HepG2 (cell line): ENCODE results near the gene SPTSSA. TPM values are rescaled to one million over a fixed set of nuclear protein-coding genes. Genes with fewer than 3 reads are reported as not detected.

Experiments
- EHMT2 ChIP-seq: fragments of 200-600 bp; sonication (generic); IDR thresholded peaks from 2 replicates; pipeline ENCODE4 v1.7.0; 2017; ENCODE audit warnings: antibody characterized with exemption, low read depth, low read length, borderline replicate concordance
- FOXA1 ChIP-seq, 2 experiments: fragments of 450-650 bp in 1 of 2; sonication (generic) in 1 of 2; formaldehyde crosslinking in 1 of 2; IDR thresholded peaks; 2 replicates each; pipeline versions ENCODE4 v1.4.0 to v1.6.1; 2016 to 2020; ENCODE audit warnings: missing genetic modification reagents in 1 of 2
- GABPB1 ChIP-seq: IDR thresholded peaks from 2 replicates; pipeline ENCODE4 v1.6.1; 2016; ENCODE audit warnings: mild to moderate bottlenecking, missing genetic modification reagents, moderate library complexity, missing compliant biosample characterization
- GATA4 ChIP-seq: sonication (generic); IDR thresholded peaks from 2 replicates; pipeline ENCODE4 v1.6.1; 2016; ENCODE audit warnings: antibody characterized with exemption, low read depth, borderline replicate concordance
- HNF4A ChIP-seq: sonication (generic); formaldehyde crosslinking; IDR thresholded peaks from 2 replicates; pipeline ENCODE4 v1.4.0; 2020; ENCODE audit warnings: missing genetic modification reagents
- HOXA9 ChIP-seq: sonication (generic); formaldehyde crosslinking; IDR thresholded peaks from 2 replicates; pipeline ENCODE4 v1.8.1; 2022; ENCODE audit warnings: missing genetic modification reagents, mild to moderate bottlenecking, moderate library complexity, borderline replicate concordance
- MTA3 ChIP-seq: sonication (generic); formaldehyde crosslinking; IDR thresholded peaks from 2 replicates; pipeline ENCODE4 v1.4.0; 2020; ENCODE audit warnings: missing genetic modification reagents
- MTF2 ChIP-seq: sonication (generic); formaldehyde crosslinking; IDR thresholded peaks from 2 replicates; pipeline ENCODE4 v1.5.0; 2020; ENCODE audit warnings: missing genetic modification reagents, borderline replicate concordance
- NR2F1 ChIP-seq, 2 experiments: fragments of 450-650 bp in 1 of 2; formaldehyde crosslinking in 1 of 2; IDR thresholded peaks; 2 replicates each; pipeline versions ENCODE4 v1.5.0 to v1.6.1; 2016 to 2020; ENCODE audit warnings: mild to moderate bottlenecking in 1 of 2, missing compliant biosample characterization in 1 of 2, missing genetic modification reagents in 1 of 2, moderate library complexity in 1 of 2
- REL ChIP-seq: sonication (generic); formaldehyde crosslinking; conservative IDR thresholded peaks from 2 replicates; pipeline ENCODE4 v1.8.0; 2022; ENCODE audit warnings: mild to moderate bottlenecking, missing genetic modification reagents, moderate library complexity
- ZIK1 ChIP-seq: sonication (generic); formaldehyde crosslinking; IDR thresholded peaks from 2 replicates; pipeline ENCODE4 v1.5.0; 2020; ENCODE audit warnings: mild to moderate bottlenecking, low read depth, missing genetic modification reagents, borderline replicate concordance
- ZKSCAN8 ChIP-seq: IDR thresholded peaks from 2 replicates; pipeline ENCODE4 v1.6.1; 2016; ENCODE audit warnings: borderline replicate concordance, missing genetic modification reagents, missing compliant biosample characterization
- ZNF180 ChIP-seq: sonication (generic); formaldehyde crosslinking; IDR thresholded peaks from 2 replicates; pipeline ENCODE4 v1.4.0; 2020; ENCODE audit warnings: low read depth, missing genetic modification reagents, borderline replicate concordance
- ZNF264 ChIP-seq: sonication (generic); formaldehyde crosslinking; IDR thresholded peaks from 2 replicates; pipeline ENCODE4 v1.4.0; 2020; ENCODE audit warnings: missing genetic modification reagents
- ZNF335 ChIP-seq: sonication (generic); formaldehyde crosslinking; IDR thresholded peaks from 2 replicates; pipeline ENCODE4 v1.4.0; 2020; ENCODE audit warnings: missing genetic modification reagents
- ZNF724P ChIP-seq: sonication (generic); formaldehyde crosslinking; IDR thresholded peaks from 2 replicates; pipeline ENCODE4 v1.8.0; 2022; ENCODE audit warnings: missing genetic modification reagents, borderline replicate concordance
- ZNF746 ChIP-seq: sonication (generic); formaldehyde crosslinking; IDR thresholded peaks from 2 replicates; pipeline ENCODE4 v1.8.0; 2022; ENCODE audit warnings: mild to moderate bottlenecking, missing genetic modification reagents
- ZNF776 ChIP-seq: sonication (generic); formaldehyde crosslinking; IDR thresholded peaks from 2 replicates; pipeline ENCODE4 v1.4.0; 2020; ENCODE audit warnings: mild to moderate bottlenecking, missing genetic modification reagents
- polyA plus RNA-seq, 8 experiments: library from polyadenylated mRNA; depleted of rRNA in 3 of 8; stranded (reverse) in 7 of 8; unstranded in 1 of 8; fragments of >200 nt; fragmentation: Illumina TruSeq in 4 of 8; extraction: Trizol in 4 of 8; gene quantifications; 2 replicates each; pipeline versions ENCODE4 v1.2.1 to v1.2.3, GENCODE V29; 2011 to 2016; ENCODE audit warnings: low read depth in 4 of 8, missing spikeins in 1 of 8, mixed read lengths in 1 of 8; ENCODE audit not compliant: insufficient read depth in 1 of 8
- total RNA-seq, 5 experiments: library from RNA; depleted of rRNA; stranded (reverse); fragments of >200 nt; fragmentation: Illumina TruSeq; extraction: Trizol; gene quantifications; 2 replicates each; pipeline ENCODE4 v1.2.3, GENCODE V29; 2016; ENCODE audit warnings: low read depth in 1 of 5
- TF ChIP-seq, protein P1 (sequence below): IDR thresholded peaks from 2 replicates; pipeline ENCODE4 v1.6.1; 2016; ENCODE audit warnings: mild to moderate bottlenecking, missing biosample characterization, missing genetic modification reagents
- TF ChIP-seq, protein P2 (sequence below), 2 experiments: IDR thresholded peaks; 2 replicates each; pipeline ENCODE4 v1.6.1; 2011 to 2012; ENCODE audit warnings: low read length in 2 of 2, borderline replicate concordance in 1 of 2, low read depth in 1 of 2, mild to moderate bottlenecking in 1 of 2, moderate library complexity in 1 of 2
- TF ChIP-seq, protein P3 (sequence below): sonication (generic); formaldehyde crosslinking; IDR thresholded peaks from 2 replicates; pipeline ENCODE4 v1.4.0; 2020; ENCODE audit warnings: missing genetic modification reagents, borderline replicate concordance
- TF ChIP-seq, protein P4 (sequence below): sonication (generic); formaldehyde crosslinking; IDR thresholded peaks from 2 replicates; pipeline ENCODE4 v1.8.0; 2022; ENCODE audit warnings: missing genetic modification reagents, low read depth, mild to moderate bottlenecking, borderline replicate concordance

The SPTSSA gene
- total and polyA plus RNA-seq, 2 of the 13 experiments (the other 11 are each of a cell fraction or from before 2014, with no cell fraction given) = 19.1 to 86.1 TPM

DNA sequence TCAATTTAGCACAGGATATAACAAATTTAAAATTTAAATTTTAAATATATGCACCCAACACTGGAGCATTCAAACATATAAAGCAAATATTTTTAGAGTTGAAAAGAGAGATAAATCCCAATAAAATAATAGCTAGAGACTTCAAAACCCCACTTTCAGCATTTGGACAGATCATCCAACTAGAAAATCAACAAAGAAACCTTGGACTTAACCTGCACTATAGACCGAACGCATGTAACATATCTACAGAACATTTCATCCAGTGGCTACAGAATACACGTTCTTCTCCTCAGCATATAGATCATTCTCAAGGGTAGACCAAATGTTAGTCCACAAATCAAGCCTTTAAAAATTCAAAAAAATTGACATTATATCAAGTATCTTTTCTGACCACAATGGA is 64.0 kb downstream of the SPTSSA start (continued):
- TF ChIP-seq HOXA9 (CRISPR knock-in tag) = no peak
- no peak for TF ChIP-seq ZNF180
- TF ChIP-seq GATA4 = no peak
- no peak for TF ChIP-seq GABPB1
- TF ChIP-seq ZIK1 (CRISPR knock-in tag) = no peak
- no peak for TF ChIP-seq ZNF776 (CRISPR knock-in tag)
- TF ChIP-seq ZNF335 (CRISPR knock-in tag) = no peak
- TF ChIP-seq, protein P1, sequence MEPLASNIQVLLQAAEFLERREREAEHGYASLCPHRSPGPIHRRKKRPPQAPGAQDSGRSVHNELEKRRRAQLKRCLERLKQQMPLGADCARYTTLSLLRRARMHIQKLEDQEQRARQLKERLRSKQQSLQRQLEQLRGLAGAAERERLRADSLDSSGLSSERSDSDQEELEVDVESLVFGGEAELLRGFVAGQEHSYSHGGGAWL (CRISPR knock-in tag) = no peak
- peak; percentile 23; the same call in 1 of the 2 replicates for TF ChIP-seq HNF4A (CRISPR knock-in tag)
- TF ChIP-seq ZNF746 (CRISPR knock-in tag) = no peak
- TF ChIP-seq, protein P2, sequence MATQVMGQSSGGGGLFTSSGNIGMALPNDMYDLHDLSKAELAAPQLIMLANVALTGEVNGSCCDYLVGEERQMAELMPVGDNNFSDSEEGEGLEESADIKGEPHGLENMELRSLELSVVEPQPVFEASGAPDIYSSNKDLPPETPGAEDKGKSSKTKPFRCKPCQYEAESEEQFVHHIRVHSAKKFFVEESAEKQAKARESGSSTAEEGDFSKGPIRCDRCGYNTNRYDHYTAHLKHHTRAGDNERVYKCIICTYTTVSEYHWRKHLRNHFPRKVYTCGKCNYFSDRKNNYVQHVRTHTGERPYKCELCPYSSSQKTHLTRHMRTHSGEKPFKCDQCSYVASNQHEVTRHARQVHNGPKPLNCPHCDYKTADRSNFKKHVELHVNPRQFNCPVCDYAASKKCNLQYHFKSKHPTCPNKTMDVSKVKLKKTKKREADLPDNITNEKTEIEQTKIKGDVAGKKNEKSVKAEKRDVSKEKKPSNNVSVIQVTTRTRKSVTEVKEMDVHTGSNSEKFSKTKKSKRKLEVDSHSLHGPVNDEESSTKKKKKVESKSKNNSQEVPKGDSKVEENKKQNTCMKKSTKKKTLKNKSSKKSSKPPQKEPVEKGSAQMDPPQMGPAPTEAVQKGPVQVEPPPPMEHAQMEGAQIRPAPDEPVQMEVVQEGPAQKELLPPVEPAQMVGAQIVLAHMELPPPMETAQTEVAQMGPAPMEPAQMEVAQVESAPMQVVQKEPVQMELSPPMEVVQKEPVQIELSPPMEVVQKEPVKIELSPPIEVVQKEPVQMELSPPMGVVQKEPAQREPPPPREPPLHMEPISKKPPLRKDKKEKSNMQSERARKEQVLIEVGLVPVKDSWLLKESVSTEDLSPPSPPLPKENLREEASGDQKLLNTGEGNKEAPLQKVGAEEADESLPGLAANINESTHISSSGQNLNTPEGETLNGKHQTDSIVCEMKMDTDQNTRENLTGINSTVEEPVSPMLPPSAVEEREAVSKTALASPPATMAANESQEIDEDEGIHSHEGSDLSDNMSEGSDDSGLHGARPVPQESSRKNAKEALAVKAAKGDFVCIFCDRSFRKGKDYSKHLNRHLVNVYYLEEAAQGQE (IDR thresholded peaks at IDR 0.05; ENCODE audit: borderline replicate concordance in 1 of 2, low read depth in 1 of 2, low read length in 2 of 2) = peak; percentile 43 to 96
- no peak for TF ChIP-seq ZKSCAN8 (CRISPR knock-in tag)
- TF ChIP-seq, protein P3, sequence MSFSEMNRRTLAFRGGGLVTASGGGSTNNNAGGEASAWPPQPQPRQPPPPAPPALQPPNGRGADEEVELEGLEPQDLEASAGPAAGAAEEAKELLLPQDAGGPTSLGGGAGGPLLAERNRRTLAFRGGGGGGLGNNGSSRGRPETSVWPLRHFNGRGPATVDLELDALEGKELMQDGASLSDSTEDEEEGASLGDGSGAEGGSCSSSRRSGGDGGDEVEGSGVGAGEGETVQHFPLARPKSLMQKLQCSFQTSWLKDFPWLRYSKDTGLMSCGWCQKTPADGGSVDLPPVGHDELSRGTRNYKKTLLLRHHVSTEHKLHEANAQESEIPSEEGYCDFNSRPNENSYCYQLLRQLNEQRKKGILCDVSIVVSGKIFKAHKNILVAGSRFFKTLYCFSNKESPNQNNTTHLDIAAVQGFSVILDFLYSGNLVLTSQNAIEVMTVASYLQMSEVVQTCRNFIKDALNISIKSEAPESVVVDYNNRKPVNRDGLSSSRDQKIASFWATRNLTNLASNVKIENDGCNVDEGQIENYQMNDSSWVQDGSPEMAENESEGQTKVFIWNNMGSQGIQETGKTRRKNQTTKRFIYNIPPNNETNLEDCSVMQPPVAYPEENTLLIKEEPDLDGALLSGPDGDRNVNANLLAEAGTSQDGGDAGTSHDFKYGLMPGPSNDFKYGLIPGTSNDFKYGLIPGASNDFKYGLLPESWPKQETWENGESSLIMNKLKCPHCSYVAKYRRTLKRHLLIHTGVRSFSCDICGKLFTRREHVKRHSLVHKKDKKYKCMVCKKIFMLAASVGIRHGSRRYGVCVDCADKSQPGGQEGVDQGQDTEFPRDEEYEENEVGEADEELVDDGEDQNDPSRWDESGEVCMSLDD (CRISPR knock-in tag) = no peak
- TF ChIP-seq MTA3 (CRISPR knock-in tag) = no peak
- no peak for TF ChIP-seq ZNF264 (CRISPR knock-in tag)
- peak; percentile 88 for TF ChIP-seq EHMT2
- TF ChIP-seq REL (CRISPR knock-in tag) = no peak
- TF ChIP-seq FOXA1 (IDR thresholded peaks at IDR 0.05) = no peak
- peak; percentile 69; the same call in 1 of the 2 replicates for TF ChIP-seq FOXA1 (CRISPR knock-in tag; IDR thresholded peaks at IDR 0.05)
- no peak for TF ChIP-seq MTF2 (CRISPR knock-in tag)
- TF ChIP-seq, protein P4, sequence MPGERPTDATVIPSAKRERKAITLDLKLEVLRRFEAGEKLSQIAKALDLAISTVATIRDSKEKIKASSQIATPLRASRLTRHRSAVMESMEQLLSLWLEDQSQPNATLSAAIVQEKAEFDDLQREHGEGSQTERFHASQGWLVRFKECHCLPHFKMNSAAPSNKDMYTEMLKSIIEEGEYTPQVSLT = no peak
- TF ChIP-seq ZNF724P (CRISPR knock-in tag) = no peak
- TF ChIP-seq NR2F1 (CRISPR knock-in tag; IDR thresholded peaks at IDR 0.05) = no peak
